Erythroblast (primary cell): ENCODE results near the gene HLX.

Source experiments
- DNase-seq, 2 experiments: peaks; one replicate each; lab custom pipeline; 2025; lab: John Stamatoyannopoulos, UW
- GATA1 ChIP-seq: IDR thresholded peaks from 2 replicates; pipeline ENCODE4 v1.6.1; 2011; ENCODE audit warnings: low read depth, mild to moderate bottlenecking, control low read depth, low read length, moderate library complexity
- POLR2A ChIP-seq: IDR thresholded peaks from 2 replicates; pipeline ENCODE4 v1.6.1; 2011; ENCODE audit warnings: mild to moderate bottlenecking, low read length

The HLX gene

DNA sequence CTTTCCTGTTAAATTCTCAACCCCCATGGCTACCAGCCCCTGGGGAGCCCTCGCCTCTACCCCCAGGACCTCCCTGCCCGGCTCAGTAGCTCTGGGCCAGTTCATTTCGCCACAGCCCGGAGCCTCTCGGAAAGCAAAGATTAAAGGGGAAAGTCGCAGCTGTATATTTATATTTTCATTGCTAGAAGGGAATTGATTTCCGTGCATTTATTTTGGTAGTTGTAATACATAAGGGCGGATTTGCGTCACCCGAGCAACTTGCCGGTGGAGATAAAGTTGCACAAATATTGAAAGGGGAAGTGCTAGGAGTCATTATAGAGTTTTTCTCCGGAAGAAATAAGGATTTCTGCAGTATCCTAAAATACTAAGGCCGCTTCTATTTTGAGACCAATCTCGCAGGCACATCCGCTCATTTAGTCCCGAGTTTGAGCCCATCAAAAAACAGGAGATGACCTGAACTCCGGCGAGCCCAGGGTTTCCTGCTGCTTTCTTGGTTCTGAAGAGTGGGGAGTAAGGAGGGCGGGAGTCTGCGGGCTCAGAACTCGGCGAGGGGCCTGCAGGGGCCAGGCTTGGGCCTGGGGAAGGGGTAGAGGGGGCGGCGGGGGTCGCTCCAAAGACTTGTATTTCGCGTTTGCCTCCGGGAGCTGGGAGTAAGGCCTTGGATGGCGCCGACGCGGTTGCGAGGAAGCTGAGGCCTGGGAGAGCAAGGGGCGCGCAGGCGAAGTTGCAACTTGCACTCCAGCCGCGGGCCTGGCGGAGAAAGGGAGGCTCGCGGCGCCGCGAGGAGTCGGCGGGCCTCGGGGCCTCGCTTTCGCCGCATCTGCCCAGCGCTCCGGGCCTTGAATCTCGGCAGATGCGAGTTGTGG lies 2.5 kb upstream of the HLX start:
- TF ChIP-seq POLR2A (no peak), GATA1 (no peak)
- DNase-seq: peak; percentile 41 to 56

DNA sequence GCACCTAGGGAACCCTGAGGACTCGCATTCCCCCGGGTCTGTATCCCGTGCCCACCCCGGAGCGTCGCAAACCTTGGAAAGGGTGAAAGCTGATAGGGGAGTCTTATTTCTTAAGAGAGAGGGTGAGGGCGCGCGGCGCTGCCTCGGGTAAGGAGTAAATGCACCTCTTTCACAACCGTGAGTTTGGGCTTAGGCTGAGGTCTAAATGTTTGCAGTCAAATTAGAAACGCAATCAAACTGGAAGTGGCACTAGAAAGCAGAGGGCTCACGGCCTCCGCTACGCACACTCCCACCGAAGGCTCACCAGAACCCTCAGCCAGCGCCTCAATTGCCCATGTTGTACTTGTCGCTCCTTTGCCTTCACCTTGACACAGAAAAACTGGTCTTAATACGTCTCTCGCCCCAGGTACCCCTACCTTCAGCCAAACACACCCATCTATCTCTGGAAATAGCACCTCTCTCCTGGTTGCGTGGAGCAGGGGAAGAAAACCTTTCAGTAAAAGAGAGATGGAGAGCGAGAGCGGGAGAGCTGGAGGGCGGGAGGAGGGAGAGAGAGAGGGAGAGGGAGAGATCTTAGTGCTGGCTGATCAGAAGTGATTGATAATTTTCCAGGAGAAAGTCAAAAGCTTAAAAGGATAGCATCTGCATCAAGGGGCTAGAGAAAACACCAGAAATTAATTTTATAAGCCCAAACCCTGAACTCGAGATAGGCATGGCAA lies 1.7 kb upstream of the HLX start:
- no peak for TF ChIP-seq POLR2A
- no peak for TF ChIP-seq GATA1
- DNase-seq: peak; percentile 37 to 46

DNA sequence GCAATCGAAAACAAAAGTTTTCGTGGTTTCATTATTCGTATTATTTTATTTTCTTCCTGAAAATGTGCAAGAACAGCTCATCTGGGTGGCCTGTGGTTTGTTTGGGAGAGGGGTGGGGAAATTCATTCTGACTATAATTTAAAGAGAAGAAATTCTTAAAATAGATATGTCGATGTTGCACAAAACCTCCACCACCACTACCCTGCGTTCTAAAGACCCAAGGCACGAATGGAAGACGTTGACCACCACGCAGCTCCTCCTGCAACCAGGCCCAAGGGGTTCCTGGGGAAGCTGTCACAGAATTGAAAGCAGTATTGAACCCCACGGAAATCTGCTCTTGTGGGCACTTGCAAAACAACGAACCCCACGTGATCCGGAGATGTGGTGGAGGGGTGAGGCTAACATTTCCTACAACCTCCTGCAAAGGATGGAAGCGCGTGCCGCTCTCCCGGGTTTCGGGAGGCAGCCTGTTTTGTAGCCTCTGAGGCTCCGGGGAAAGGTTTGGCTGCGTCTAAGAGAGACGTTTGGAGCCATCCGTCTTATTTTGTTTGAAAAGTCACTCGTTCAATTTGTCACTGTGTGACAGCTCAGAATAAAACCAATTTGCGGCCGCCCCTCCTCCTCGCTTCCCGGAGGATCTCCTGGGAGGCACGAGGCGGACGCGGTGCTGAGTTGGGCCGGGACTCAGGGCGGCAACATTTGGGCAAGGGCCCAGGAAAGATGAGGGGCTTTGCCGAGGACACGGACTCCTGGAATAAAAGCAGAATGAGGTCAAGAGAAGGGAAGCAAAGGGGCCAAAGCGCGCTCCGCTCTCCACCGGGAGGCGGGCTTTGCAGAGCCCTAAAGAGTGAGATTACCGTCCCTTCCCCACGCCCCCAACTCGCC lies 810 bp upstream of the HLX start:
- TF ChIP-seq POLR2A (no peak), GATA1 (no peak)
- DNase-seq: peak in 1 of 2 experiments; percentile 36

DNA sequence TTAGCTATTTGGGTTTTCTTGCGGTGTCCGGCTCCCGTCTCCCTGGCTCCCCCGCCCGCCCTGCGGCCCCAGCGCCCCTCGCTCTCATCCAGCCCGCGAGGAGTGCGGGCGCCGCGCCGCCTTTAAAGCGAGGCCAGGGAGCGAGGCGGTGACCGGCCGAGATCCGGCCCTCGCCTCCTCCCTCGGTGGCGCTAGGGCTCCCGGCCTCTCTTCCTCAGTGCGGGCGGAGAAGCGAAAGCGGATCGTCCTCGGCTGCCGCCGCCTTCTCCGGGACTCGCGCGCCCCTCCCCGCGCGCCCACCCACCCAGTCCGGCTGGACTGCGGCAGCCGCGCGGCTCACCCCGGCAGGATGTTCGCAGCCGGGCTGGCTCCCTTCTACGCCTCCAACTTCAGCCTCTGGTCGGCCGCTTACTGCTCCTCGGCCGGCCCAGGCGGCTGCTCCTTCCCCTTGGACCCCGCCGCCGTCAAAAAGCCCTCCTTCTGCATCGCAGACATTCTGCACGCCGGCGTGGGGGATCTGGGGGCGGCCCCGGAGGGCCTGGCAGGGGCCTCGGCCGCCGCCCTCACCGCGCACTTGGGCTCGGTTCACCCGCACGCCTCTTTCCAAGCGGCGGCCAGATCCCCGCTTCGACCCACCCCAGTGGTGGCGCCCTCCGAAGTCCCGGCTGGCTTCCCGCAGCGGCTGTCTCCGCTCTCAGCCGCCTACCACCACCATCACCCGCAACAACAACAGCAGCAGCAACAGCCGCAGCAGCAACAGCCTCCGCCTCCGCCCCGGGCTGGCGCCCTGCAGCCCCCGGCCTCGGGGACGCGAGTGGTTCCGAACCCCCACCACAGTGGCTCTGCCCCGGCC lies 492 bp downstream of the HLX start:
- DNase-seq: peak; percentile 75 to 79
- no peak for TF ChIP-seq POLR2A
- no peak for TF ChIP-seq GATA1

DNA sequence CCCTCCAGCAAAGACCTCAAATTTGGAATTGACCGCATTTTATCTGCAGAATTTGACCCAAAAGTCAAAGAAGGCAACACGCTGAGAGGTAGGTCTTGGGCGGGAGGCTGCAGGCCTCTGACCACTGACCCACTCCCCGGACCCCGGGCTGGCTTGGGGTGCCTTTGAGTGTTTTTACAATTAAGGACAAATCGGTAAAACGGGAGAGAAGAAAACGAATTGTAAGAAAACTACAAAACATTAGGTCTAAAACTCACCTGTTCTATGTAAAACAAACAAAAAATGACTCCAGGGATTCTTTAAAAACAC lies 1.1 kb downstream of the HLX start:
- TF ChIP-seq GATA1: no peak
- TF ChIP-seq POLR2A: no peak
- no peak for DNase-seq

DNA sequence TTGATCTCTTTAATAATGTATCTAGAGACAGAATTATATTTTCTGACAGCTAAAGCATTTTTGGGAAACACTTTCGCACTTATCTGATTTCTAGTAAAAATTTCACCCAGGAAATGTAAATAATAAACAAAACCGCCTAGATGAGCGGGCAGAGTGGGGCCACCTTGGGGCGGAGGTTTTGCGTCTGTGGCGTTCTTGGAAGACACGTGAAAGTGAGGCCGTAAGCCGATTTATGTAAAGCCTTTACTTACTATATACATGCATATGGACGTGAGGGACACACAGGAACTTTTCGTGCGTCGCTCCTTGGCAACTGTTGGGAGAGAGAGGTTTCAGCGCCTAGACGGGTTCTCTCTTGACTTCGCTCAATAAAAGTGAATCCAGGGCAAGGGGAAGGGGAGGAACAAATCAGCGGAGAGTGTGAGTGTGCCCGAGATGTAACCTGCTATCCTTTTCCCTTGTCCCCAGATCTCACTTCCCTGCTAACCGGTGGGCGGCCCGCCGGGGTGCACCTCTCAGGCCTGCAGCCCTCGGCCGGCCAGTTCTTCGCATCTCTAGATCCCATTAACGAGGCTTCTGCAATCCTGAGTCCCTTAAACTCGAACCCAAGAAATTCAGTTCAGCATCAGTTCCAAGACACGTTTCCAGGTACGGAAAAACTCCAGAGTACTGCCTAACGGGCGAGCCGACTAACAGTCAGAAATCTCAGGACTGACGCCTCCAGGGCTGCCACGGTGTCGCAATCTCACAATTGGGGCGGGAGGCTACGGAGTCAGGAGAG lies 1.7 kb downstream of the HLX start:
- TF ChIP-seq POLR2A: no peak
- TF ChIP-seq GATA1: no peak
- DNase-seq: peak; percentile 49 to 62

DNA sequence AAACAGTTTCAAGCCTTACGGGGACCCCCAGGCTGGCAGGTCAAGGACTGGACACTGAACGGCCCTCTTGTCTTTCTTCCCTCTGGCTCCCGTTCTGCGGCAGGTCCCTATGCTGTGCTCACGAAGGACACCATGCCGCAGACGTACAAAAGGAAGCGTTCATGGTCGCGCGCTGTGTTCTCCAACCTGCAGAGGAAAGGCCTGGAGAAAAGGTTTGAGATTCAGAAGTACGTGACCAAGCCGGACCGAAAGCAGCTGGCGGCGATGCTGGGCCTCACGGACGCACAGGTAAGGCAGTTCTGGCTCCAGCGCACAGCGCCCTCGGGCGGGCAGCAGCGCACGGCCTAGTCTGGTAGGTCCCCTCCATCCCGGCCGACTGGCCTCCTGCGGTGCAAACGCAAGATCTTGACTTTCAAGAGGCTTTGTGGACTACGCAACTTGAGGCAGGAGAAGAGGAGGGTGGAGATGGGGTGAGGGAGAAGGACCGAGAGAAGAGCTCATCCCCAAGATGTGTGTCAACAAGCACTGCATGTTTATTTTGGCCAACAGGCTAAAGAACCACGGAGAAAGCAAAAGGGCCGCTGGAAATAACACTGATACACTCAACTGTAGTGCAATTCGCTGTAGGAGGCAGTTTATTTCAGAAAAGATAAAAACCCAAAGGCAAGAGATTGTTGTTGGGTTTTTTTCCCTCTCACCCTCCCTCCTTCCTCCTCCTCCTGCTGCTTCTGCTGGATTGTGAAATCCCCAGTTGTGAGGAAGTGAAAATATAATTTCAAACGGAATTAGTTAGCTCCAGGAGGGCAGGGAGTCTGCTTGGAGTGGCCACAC lies 3.0 kb downstream of the HLX start:
- TF ChIP-seq POLR2A (no peak), GATA1 (no peak)

DNA sequence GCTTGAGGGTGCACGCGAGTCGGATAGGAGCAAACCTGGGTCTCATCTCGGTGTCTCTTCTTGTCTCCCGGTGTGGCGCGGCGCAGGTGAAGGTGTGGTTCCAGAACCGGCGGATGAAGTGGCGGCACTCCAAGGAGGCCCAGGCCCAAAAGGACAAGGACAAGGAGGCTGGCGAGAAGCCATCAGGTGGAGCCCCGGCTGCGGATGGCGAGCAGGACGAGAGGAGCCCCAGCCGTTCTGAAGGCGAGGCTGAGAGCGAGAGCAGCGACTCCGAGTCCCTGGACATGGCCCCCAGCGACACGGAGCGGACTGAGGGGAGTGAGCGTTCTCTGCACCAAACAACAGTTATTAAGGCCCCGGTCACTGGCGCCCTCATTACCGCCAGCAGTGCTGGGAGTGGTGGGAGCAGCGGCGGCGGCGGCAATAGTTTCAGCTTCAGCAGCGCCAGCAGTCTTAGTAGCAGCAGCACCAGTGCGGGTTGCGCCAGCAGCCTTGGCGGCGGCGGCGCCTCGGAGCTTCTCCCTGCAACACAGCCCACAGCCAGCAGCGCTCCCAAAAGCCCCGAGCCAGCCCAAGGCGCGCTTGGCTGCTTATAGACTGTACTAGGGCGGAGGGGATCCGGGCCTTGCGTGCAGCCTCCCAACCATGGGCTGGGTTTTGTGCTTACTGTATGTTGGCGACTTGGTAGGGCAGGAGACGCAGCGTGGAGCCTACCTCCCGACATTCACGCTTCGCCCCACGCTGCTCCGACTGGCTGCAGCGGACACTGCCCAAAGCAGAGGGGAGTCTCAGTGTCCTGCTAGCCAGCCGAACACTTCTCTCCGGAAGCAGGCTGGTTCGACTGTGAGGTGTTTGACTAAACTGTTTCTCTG lies 5.1 kb downstream of the HLX start:
- no peak for TF ChIP-seq POLR2A
- DNase-seq: no peak

More for the DNA sequence above, 3.0 kb downstream of the HLX start:
- no peak for DNase-seq

DNA sequence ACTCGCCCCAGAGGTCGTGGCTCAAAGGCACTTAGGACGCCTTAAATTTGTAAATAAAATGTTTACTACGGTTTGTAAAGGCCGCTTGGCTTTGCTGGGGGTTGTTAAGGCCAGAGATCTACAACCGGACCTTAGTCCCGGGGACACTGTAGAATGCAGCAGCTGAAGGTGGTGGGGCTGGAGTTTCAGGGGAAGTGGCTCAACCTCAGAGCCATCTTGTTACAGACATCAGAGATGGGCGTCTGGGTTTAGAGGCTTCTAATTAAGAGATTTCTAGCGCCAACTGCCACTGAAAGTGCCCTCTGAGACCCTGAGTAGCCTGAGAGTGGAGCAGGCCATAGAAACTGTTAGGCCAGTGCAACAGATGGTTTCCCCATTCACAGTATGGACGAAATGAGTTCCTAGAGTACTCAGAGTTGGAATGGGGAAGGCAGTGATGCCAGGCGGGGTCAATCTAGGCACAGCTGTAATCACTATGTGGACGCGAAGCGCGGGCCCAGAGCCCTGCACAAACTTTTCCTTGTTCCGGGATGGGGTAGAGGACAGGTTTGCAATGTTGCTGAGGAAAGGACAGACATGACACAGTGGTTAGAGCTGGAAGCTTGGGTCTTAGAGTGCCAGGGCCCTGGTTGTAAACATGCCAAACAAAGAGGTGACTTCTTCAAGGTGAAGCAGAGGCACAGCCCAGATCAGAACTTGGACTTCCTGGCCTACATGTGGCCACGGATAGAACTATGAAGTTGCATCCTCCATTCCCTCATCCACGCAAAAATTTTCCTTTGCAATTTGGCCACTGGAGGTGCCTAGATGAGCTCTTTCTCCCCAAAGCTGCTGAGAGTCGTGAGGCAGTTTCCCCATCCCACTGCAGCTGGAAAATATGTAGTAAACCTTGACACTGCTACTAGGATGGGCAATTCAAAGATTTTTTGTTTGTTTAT lies 6.0 kb downstream of the HLX start:
- TF ChIP-seq GATA1 (no peak), POLR2A (no peak)
- DNase-seq: no peak

DNA sequence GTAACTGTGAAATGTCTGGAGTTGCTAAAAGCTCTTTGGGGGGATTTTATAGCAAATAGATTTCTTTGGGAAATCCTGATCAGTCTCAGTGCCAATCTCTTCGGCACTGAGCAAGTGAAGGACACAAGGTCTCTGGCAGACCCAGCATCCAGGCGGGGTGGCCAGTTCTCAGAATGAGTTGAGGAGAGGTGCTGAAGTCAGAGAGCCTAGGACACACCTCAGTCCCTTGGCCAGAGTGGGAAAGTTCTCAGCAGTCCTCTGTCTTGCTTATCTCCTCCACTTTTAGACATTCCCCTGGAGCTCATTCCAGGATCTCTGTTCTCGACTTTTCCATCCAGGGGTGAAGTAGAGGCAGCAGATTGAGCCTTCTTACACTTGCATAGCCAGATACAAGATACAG lies 6.7 kb downstream of the HLX start:
- DNase-seq: no peak
- TF ChIP-seq GATA1: no peak
- TF ChIP-seq POLR2A: no peak
